ENCODE data around the gene ACADVL. TPM values are rescaled to one million over a fixed set of nuclear protein-coding genes. Genes with fewer than 3 reads are reported as not detected.

ACADVL gene
- polyA plus RNA-seq, 3 donors, result 152 to 1,231 (median 154) TPM

- H3K9ac ChIP-seq (ENCODE audit: insufficient read depth, low read length, poor library complexity, severe bottlenecking), result no peak overlapping the region
Measured at GRCh38 chr17:7249214-7249613, 29.5 kb downstream of the ACADVL start.

GRCh38 chr17:7249830-7250229 is 30.1 kb downstream of the ACADVL start:
- H3K36me3 Mint-ChIP-seq, result peaks cover 28 to 38% of the 10 kb centered on the region in 2 donors
- no peak for TF ChIP-seq CTCF (IDR thresholded peaks at IDR 0.05)
- Histone ChIP-seq H4K20me1 (ENCODE audit: insufficient read depth, low read length) (peaks cover 5% of the 10 kb centered on the region), H2AFZ (ENCODE audit: insufficient read depth, low read depth, low read length, poor library complexity, severe bottlenecking) (no peak overlapping the region), H3K4me1 (ENCODE audit: control insufficient read depth in 1 of 2, insufficient read depth in 2 of 2, low read length in 2 of 2) (peaks cover 31 to 36% of the 10 kb centered on the region in 2 donors), H3K27ac (ENCODE audit: low read depth in 1 of 2, low read length in 2 of 2) (peak overlapping the region; percentile 100), H3K27me3 (ENCODE audit: control insufficient read depth in 2 of 2, insufficient read depth in 2 of 2, low read length in 2 of 2) (no peaks in the 10 kb centered on the region), H3K4me2 (replicated peaks; ENCODE audit: extremely low read depth, low read length, poor library complexity, severe bottlenecking) (peak overlapping the region; percentile 86), H3K36me3 (replicated peaks in 1 of 2; ENCODE audit: control insufficient read depth in 1 of 2, insufficient read depth in 2 of 2, low read length in 2 of 2) (peaks cover 24 to 27% of the 10 kb centered on the region in 2 donors), H3K4me3 (replicated peaks in 1 of 3; ENCODE audit: low read depth in 2 of 3, low read length in 3 of 3) (peak overlapping the region; percentile 73 to 93 (median 87)), H3K9me3 (replicated peaks in 1 of 2; ENCODE audit: control insufficient read depth in 1 of 2, insufficient read depth in 1 of 2, low read length in 2 of 2) (no peaks in the 10 kb centered on the region), H3K9ac (ENCODE audit: insufficient read depth, low read length, poor library complexity, severe bottlenecking) (peak overlapping the region; percentile 97), H3K79me2 (ENCODE audit: insufficient read depth, low read length) (peaks cover 78% of the 10 kb centered on the region)
- peaks cover 34% of the 10 kb centered on the region for H3K4me1 Mint-ChIP-seq
- peak overlapping the region; percentile 90 to 93 for H3K4me3 Mint-ChIP-seq
- H3K9me3 Mint-ChIP-seq, result no peaks in the 10 kb centered on the region
- H3K27me3 Mint-ChIP-seq (ENCODE audit: low read depth in 3 of 3), result no peaks in the 10 kb centered on the region
- H3K27ac Mint-ChIP-seq, result peak overlapping the region; percentile 85 to 100 (median 95)
- peak in 1 of 3 donors; percentile 35 for DNase-seq
- WGBS (ENCODE audit: insufficient coverage), result 46% methylated on average over 7 of the region's 7 CpGs
- intact Hi-C loops (cut with micrococcal nuclease), result loop anchor here (5.0 to 10.0 kb wide), 4 partner anchors 33 to 315 kb away; partner anchors contain the start of genes ACADVL (in 1 of the 2), DLG4 (in 1 of the 2), EIF5A (in 1 of the 2) and SENP3 (in 1 of the 2)

More at GRCh38 chr17:7249214-7249613, 29.5 kb downstream of the ACADVL start:
- no peak for DNase-seq
- H3K27me3 Mint-ChIP-seq (ENCODE audit: low read depth in 3 of 3), result no peaks in the 10 kb centered on the region
- H3K4me1 ChIP-seq (ENCODE audit: control insufficient read depth in 1 of 2, insufficient read depth in 2 of 2, low read length in 2 of 2), result peaks cover 31 to 36% of the 10 kb centered on the region in 2 donors
- H4K20me1 ChIP-seq (ENCODE audit: insufficient read depth, low read length), result peaks cover 5% of the 10 kb centered on the region
- H3K9me3 ChIP-seq (replicated peaks in 1 of 2; ENCODE audit: control insufficient read depth in 1 of 2, insufficient read depth in 1 of 2, low read length in 2 of 2), result no peaks in the 10 kb centered on the region
- no peaks in the 10 kb centered on the region for H3K27me3 ChIP-seq (ENCODE audit: control insufficient read depth in 2 of 2, insufficient read depth in 2 of 2, low read length in 2 of 2)
- no peak overlapping the region for H3K4me2 ChIP-seq (replicated peaks; ENCODE audit: extremely low read depth, low read length, poor library complexity, severe bottlenecking)
- peaks cover 28 to 38% of the 10 kb centered on the region in 2 donors for H3K36me3 Mint-ChIP-seq
- peaks cover 34% of the 10 kb centered on the region for H3K4me1 Mint-ChIP-seq
- WGBS (ENCODE audit: insufficient coverage), result 99% methylated on average over 5 of the region's 6 CpGs
- H3K9me3 Mint-ChIP-seq, result no peaks in the 10 kb centered on the region
- intact Hi-C loops (cut with micrococcal nuclease), result no loop called here
- peak overlapping the region in 1 of 2 donors; percentile 62 for H3K4me3 Mint-ChIP-seq
- TF ChIP-seq CTCF (IDR thresholded peaks at IDR 0.05), result no peak
- H3K27ac Mint-ChIP-seq, result peak overlapping the region in 5 of 7 donors; percentile 4 to 95 (median 95)
- H3K79me2 ChIP-seq (ENCODE audit: insufficient read depth, low read length), result peaks cover 76% of the 10 kb centered on the region
- peaks cover 26 to 27% of the 10 kb centered on the region in 2 donors for H3K36me3 ChIP-seq (replicated peaks in 1 of 2; ENCODE audit: control insufficient read depth in 1 of 2, insufficient read depth in 2 of 2, low read length in 2 of 2)
- no peak overlapping the region for H3K4me3 ChIP-seq (replicated peaks in 1 of 3; ENCODE audit: low read depth in 2 of 3, low read length in 3 of 3)
- H3K27ac ChIP-seq (ENCODE audit: low read depth in 1 of 2, low read length in 2 of 2), result peak overlapping the region in 1 of 2 donors; percentile 9
- H2AFZ ChIP-seq (ENCODE audit: insufficient read depth, low read depth, low read length, poor library complexity, severe bottlenecking), result no peak overlapping the region

All from CD14-positive monocyte (primary cell).